Measurements from ENCODE around the gene SCAMP4. TPM values are rescaled to one million over a fixed set of nuclear protein-coding genes. Genes with fewer than 3 reads are reported as not detected.
A peak's percentile ranks its signal among the peaks of the same experiment; 100 is the strongest.

The SCAMP4 gene
- total and polyA plus RNA-seq, 2 of the 13 experiments (the other 11 are each of a cell fraction or from before 2014, with no cell fraction given): 10.7 to 13.7 TPM

DNA sequence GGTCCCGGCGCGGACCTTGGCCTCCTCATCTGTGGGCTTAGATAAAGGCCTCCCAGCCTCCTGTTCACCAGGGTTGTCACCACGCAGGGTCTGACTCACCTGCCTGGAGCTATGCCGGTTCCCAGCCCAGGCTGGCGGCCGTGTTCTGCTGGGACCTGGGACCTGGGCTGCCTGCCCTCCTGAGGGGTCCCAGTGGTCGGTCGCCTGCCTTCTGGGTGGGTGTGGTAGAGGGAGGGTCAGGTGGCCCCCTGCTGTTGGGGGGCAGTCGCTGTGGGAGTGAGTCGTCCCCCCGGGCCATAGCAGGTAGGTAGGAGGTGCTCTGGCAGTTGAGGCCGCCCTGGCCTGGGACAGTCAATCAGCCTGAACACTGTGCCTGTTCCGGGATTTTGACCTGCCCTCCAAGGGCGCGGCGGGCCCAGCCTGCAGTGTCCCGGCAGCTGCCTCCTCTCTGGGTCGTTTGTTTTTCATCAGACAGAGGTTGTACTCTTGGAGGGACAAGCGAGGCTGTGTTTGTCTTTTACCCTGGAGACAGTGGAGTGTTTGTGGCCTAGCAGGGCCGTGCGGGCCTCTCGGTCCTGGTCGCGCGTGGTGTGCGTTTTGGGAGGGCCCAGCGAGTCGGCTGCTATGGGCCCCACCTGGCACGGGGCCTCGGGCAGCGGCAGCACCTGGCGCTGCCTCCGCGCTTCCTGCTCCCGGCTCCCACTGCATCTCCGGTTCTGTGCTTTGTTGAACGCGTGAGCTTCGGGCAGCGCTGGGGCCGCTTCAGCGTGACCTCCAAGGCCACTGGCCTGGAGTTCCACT is 2.6 kb downstream of the SCAMP4 start (continued):
- TF ChIP-seq, protein P1, sequence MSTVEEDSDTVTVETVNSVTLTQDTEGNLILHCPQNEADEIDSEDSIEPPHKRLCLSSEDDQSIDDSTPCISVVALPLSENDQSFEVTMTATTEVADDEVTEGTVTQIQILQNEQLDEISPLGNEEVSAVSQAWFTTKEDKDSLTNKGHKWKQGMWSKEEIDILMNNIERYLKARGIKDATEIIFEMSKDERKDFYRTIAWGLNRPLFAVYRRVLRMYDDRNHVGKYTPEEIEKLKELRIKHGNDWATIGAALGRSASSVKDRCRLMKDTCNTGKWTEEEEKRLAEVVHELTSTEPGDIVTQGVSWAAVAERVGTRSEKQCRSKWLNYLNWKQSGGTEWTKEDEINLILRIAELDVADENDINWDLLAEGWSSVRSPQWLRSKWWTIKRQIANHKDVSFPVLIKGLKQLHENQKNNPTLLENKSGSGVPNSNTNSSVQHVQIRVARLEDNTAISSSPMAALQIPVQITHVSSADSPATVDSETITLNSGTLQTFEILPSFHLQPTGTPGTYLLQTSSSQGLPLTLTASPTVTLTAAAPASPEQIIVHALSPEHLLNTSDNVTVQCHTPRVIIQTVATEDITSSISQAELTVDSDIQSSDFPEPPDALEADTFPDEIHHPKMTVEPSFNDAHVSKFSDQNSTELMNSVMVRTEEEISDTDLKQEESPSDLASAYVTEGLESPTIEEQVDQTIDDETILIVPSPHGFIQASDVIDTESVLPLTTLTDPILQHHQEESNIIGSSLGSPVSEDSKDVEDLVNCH (CRISPR knock-in tag; IDR thresholded peaks at IDR 0.05): no peak
- TF ChIP-seq FOXK2 (IDR thresholded peaks at IDR 0.05) (no peak), ZNF792 (CRISPR knock-in tag; IDR thresholded peaks at IDR 0.05) (peak; percentile 67; the same call in 1 of the 2 replicates), SMAD9 (CRISPR knock-in tag; IDR thresholded peaks at IDR 0.05) (no peak), PRMT3 (CRISPR knock-in tag; IDR thresholded peaks at IDR 0.05; ENCODE audit: borderline replicate concordance, low read depth) (no peak), ZNF326 (CRISPR knock-in tag; IDR thresholded peaks at IDR 0.05; ENCODE audit: borderline replicate concordance) (no peak), ZNF180 (CRISPR knock-in tag; IDR thresholded peaks at IDR 0.05; ENCODE audit: borderline replicate concordance, low read depth) (no peak), SMARCE1 (IDR thresholded peaks at IDR 0.05; ENCODE audit: borderline replicate concordance) (no peak), RFX5 (IDR thresholded peaks at IDR 0.05; ENCODE audit: low read depth, low read length) (no peak), PAF1 (CRISPR knock-in tag; IDR thresholded peaks at IDR 0.05) (no peak), POGZ (CRISPR knock-in tag; IDR thresholded peaks at IDR 0.05) (peak; percentile 50; the same call in 1 of the 2 replicates), ZNF768 (CRISPR knock-in tag; IDR thresholded peaks at IDR 0.05) (peak; percentile 40; the same call in 1 of the 2 replicates), ZFX (CRISPR knock-in tag; IDR thresholded peaks at IDR 0.05; ENCODE audit: low read depth) (peak; percentile 75), ZBTB1 (CRISPR knock-in tag; IDR thresholded peaks at IDR 0.05; ENCODE audit: borderline replicate concordance) (no peak), JUN (CRISPR knock-in tag; IDR thresholded peaks at IDR 0.05) (no peak), WIZ (CRISPR knock-in tag; IDR thresholded peaks at IDR 0.05) (no peak), SOX13 (IDR thresholded peaks at IDR 0.05) (no peak), SOX13 (CRISPR knock-in tag; conservative IDR thresholded peaks at IDR 0.05 in 1 of 2, IDR thresholded peaks at IDR 0.05 in 1 of 2) (no peak), ZNF331 (CRISPR knock-in tag; IDR thresholded peaks at IDR 0.05) (no peak), ZNF124 (CRISPR knock-in tag; IDR thresholded peaks at IDR 0.05) (no peak)
- TF ChIP-seq, protein P2, sequence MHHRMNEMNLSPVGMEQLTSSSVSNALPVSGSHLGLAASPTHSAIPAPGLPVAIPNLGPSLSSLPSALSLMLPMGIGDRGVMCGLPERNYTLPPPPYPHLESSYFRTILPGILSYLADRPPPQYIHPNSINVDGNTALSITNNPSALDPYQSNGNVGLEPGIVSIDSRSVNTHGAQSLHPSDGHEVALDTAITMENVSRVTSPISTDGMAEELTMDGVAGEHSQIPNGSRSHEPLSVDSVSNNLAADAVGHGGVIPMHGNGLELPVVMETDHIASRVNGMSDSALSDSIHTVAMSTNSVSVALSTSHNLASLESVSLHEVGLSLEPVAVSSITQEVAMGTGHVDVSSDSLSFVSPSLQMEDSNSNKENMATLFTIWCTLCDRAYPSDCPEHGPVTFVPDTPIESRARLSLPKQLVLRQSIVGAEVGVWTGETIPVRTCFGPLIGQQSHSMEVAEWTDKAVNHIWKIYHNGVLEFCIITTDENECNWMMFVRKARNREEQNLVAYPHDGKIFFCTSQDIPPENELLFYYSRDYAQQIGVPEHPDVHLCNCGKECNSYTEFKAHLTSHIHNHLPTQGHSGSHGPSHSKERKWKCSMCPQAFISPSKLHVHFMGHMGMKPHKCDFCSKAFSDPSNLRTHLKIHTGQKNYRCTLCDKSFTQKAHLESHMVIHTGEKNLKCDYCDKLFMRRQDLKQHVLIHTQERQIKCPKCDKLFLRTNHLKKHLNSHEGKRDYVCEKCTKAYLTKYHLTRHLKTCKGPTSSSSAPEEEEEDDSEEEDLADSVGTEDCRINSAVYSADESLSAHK (CRISPR knock-in tag; IDR thresholded peaks at IDR 0.05; ENCODE audit: borderline replicate concordance): no peak
- TF ChIP-seq, protein P3, sequence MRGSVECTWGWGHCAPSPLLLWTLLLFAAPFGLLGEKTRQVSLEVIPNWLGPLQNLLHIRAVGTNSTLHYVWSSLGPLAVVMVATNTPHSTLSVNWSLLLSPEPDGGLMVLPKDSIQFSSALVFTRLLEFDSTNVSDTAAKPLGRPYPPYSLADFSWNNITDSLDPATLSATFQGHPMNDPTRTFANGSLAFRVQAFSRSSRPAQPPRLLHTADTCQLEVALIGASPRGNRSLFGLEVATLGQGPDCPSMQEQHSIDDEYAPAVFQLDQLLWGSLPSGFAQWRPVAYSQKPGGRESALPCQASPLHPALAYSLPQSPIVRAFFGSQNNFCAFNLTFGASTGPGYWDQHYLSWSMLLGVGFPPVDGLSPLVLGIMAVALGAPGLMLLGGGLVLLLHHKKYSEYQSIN (CRISPR knock-in tag; IDR thresholded peaks at IDR 0.05; ENCODE audit: borderline replicate concordance): no peak
- TF ChIP-seq, protein P4, sequence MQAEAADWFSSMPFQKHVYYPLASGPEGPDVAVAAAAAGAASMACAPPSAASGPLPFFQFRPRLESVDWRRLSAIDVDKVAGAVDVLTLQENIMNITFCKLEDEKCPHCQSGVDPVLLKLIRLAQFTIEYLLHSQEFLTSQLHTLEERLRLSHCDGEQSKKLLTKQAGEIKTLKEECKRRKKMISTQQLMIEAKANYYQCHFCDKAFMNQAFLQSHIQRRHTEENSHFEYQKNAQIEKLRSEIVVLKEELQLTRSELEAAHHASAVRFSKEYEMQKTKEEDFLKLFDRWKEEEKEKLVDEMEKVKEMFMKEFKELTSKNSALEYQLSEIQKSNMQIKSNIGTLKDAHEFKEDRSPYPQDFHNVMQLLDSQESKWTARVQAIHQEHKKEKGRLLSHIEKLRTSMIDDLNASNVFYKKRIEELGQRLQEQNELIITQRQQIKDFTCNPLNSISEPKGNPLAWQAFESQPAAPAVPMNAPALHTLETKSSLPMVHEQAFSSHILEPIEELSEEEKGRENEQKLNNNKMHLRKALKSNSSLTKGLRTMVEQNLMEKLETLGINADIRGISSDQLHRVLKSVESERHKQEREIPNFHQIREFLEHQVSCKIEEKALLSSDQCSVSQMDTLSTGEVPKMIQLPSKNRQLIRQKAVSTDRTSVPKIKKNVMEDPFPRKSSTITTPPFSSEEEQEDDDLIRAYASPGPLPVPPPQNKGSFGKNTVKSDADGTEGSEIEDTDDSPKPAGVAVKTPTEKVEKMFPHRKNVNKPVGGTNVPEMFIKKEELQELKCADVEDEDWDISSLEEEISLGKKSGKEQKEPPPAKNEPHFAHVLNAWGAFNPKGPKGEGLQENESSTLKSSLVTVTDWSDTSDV (CRISPR knock-in tag; IDR thresholded peaks at IDR 0.05): peak; percentile 73; the same call in 1 of the 2 replicates

All from HepG2 (cell line).